K562 (cell line): ENCODE measurements around the gene GMEB2.

Source experiments
- CBX5 ChIP-seq: IDR thresholded peaks from 2 replicates; pipeline ENCODE4 v1.6.1; 2014; ENCODE audit warnings: low read depth, borderline replicate concordance
- CTCF ChIP-seq, 3 experiments: IDR thresholded peaks in 2 of 3; conservative IDR thresholded peaks in 1 of 3; 2 replicates each; pipeline ENCODE4 v1.5.1; 2011 to 2012; ENCODE audit warnings: low read length in 3 of 3, mild to moderate bottlenecking in 3 of 3, control low read depth in 2 of 3, improper control_type of control experiment in 1 of 3, inconsistent platforms in 1 of 3, low read depth in 1 of 3, mixed read lengths in 1 of 3, moderate library complexity in 1 of 3; ENCODE audit not compliant: insufficient read depth in 2 of 3
- EZH2 ChIP-seq: IDR thresholded peaks from 2 replicates; pipeline ENCODE4 v1.6.1; 2012; ENCODE audit warnings: low read depth, mild to moderate bottlenecking, inconsistent platforms, low read length, borderline replicate concordance
- HDGF ChIP-seq: fragments of 450-650 bp; IDR thresholded peaks from 2 replicates; pipeline ENCODE4 v1.6.1; 2016
- ZNF274 ChIP-seq: IDR thresholded peaks from 2 replicates; pipeline ENCODE4 v1.6.1; 2011; ENCODE audit warnings: low read depth, mild to moderate bottlenecking, low read length, moderate library complexity, borderline replicate concordance
- ZNF384 ChIP-seq: IDR thresholded peaks from 2 replicates; pipeline ENCODE4 v1.6.1; 2012; ENCODE audit warnings: low read depth, low read length, improper control_type of control experiment

- no peak for TF ChIP-seq ZNF384
- TF ChIP-seq ZNF274 = no peak
- TF ChIP-seq CTCF (IDR thresholded peaks at IDR 0.05 in 2 of 3, conservative IDR thresholded peaks at IDR 0.05 in 1 of 3; ENCODE audit: insufficient read depth in 2 of 3, low read depth in 1 of 3, low read length in 3 of 3) = no peak
- no peak for TF ChIP-seq HDGF
- TF ChIP-seq CBX5 = no peak
- TF ChIP-seq EZH2 = no peak
Observed at GRCh38 chr20:63567136-63567385, 59.8 kb downstream of the GMEB2 start.
